ENCODE results near the gene CDH11. TPM values are rescaled to one million over a fixed set of nuclear protein-coding genes. Genes with fewer than 3 reads are reported as not detected.

Gene CDH11
- polyA plus RNA-seq, 1 donor (not counting 4 experiments of a cell fraction or from before 2014, with no cell fraction given): 36.8 TPM

GRCh38 chr16:65016754-65017153 lies 105.1 kb downstream of the CDH11 start:
- H3K79me2 ChIP-seq (ENCODE audit: control insufficient read depth, insufficient read depth, low read length): peaks cover 2% of the 10 kb centered on the region
- dilution Hi-C loops (cut with MboI; ENCODE audit: extremely low pct_ligation_motif_present, low sequenced_read_pairs): no loop called here
- no peak for FAIRE-seq
- no peak overlapping the region for H3K4me2 ChIP-seq (ENCODE audit: control insufficient read depth, extremely low read depth, insufficient read depth, low read depth, low read length)
- no peak overlapping the region for H3K9ac ChIP-seq (ENCODE audit: control insufficient read depth, extremely low read depth, insufficient read depth, low read length)
- no peak overlapping the region for H2AFZ ChIP-seq (ENCODE audit: control insufficient read depth, low read length)
- no peaks in the 10 kb centered on the region for H3K9me3 ChIP-seq (ENCODE audit: control insufficient read depth, low read depth, low read length)
- DNase-seq (ENCODE audit: low read depth, low spot score): no peak
- TF ChIP-seq, protein P1, sequence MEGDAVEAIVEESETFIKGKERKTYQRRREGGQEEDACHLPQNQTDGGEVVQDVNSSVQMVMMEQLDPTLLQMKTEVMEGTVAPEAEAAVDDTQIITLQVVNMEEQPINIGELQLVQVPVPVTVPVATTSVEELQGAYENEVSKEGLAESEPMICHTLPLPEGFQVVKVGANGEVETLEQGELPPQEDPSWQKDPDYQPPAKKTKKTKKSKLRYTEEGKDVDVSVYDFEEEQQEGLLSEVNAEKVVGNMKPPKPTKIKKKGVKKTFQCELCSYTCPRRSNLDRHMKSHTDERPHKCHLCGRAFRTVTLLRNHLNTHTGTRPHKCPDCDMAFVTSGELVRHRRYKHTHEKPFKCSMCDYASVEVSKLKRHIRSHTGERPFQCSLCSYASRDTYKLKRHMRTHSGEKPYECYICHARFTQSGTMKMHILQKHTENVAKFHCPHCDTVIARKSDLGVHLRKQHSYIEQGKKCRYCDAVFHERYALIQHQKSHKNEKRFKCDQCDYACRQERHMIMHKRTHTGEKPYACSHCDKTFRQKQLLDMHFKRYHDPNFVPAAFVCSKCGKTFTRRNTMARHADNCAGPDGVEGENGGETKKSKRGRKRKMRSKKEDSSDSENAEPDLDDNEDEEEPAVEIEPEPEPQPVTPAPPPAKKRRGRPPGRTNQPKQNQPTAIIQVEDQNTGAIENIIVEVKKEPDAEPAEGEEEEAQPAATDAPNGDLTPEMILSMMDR (optimal IDR thresholded peaks at IDR 0.05 in 1 of 3, IDR thresholded peaks at IDR 0.05 in 1 of 3, conservative IDR thresholded peaks at IDR 0.05 in 1 of 3; ENCODE audit: extremely low read depth in 1 of 3, insufficient read depth in 2 of 3, low read length in 3 of 3): no peak
- no peak for TF ChIP-seq EZH2 (IDR thresholded peaks at IDR 0.05; ENCODE audit: low read length)
- H3K27me3 ChIP-seq (ENCODE audit: control insufficient read depth, extremely low read depth, insufficient read depth, low read length): no peaks in the 10 kb centered on the region
- H3K36me3 ChIP-seq (ENCODE audit: control insufficient read depth in 2 of 2, extremely low read depth in 1 of 2, insufficient read depth in 2 of 2, low read length in 2 of 2): no peaks in the 10 kb centered on the region
- H3K4me3 ChIP-seq (ENCODE audit: control insufficient read depth in 2 of 3, extremely low read depth in 1 of 3, insufficient read depth in 2 of 3, low read depth in 1 of 3, low read length in 3 of 3): no peak overlapping the region
- H3K4me1 ChIP-seq (ENCODE audit: control insufficient read depth, extremely low read depth, insufficient read depth, low read length): no peaks in the 10 kb centered on the region
- H3K9me1 ChIP-seq (ENCODE audit: control insufficient read depth, extremely low read depth, insufficient read depth, low read length): no peaks in the 10 kb centered on the region
- H4K20me1 ChIP-seq (ENCODE audit: control insufficient read depth, extremely low read depth, insufficient read depth, low read length): no peaks in the 10 kb centered on the region
- no peak overlapping the region for H3K27ac ChIP-seq (ENCODE audit: control insufficient read depth, insufficient read depth, low read length)

DNA sequence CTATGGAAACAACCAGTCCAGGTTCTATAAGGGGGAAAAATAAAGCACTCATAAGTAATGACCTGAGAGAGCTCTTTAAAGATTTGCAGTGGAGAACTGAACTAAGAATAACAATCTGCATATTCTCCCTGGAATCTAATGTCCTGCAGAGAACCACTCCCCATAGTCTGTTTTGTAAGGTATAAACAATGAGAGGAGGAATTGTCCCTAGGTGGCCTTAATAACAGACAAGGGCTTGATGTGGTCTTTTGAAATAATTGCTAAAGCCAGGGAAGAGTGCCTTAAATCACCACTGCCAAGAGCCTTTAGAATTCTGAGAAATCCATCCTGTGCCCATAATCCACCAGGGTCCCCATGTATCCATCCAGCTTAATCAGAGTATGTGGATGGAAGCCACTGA lies 106.3 kb downstream of the CDH11 start:
- no peaks in the 10 kb centered on the region for H3K79me2 ChIP-seq (ENCODE audit: control insufficient read depth, insufficient read depth, low read length)
- no peak overlapping the region for H3K4me2 ChIP-seq (ENCODE audit: control insufficient read depth, extremely low read depth, insufficient read depth, low read depth, low read length)
- no peak overlapping the region for H3K4me3 ChIP-seq (ENCODE audit: control insufficient read depth in 2 of 3, extremely low read depth in 1 of 3, insufficient read depth in 2 of 3, low read depth in 1 of 3, low read length in 3 of 3)
- dilution Hi-C loops (cut with MboI; ENCODE audit: extremely low pct_ligation_motif_present, low sequenced_read_pairs): no loop called here
- no peaks in the 10 kb centered on the region for H3K9me1 ChIP-seq (ENCODE audit: control insufficient read depth, extremely low read depth, insufficient read depth, low read length)
- H3K9me3 ChIP-seq (ENCODE audit: control insufficient read depth, low read depth, low read length): no peaks in the 10 kb centered on the region
- H3K27me3 ChIP-seq (ENCODE audit: control insufficient read depth, extremely low read depth, insufficient read depth, low read length): no peaks in the 10 kb centered on the region
- FAIRE-seq (no peak), DNase-seq (ENCODE audit: low read depth, low spot score) (no peak)
- no peak overlapping the region for H2AFZ ChIP-seq (ENCODE audit: control insufficient read depth, low read length)
- H3K9ac ChIP-seq (ENCODE audit: control insufficient read depth, extremely low read depth, insufficient read depth, low read length): no peak overlapping the region
- H3K27ac ChIP-seq (ENCODE audit: control insufficient read depth, insufficient read depth, low read length): no peak overlapping the region
- no peaks in the 10 kb centered on the region for H3K36me3 ChIP-seq (ENCODE audit: control insufficient read depth in 2 of 2, extremely low read depth in 1 of 2, insufficient read depth in 2 of 2, low read length in 2 of 2)
- TF ChIP-seq EZH2 (IDR thresholded peaks at IDR 0.05; ENCODE audit: low read length): no peak
- TF ChIP-seq, protein P1 (optimal IDR thresholded peaks at IDR 0.05 in 1 of 3, IDR thresholded peaks at IDR 0.05 in 1 of 3, conservative IDR thresholded peaks at IDR 0.05 in 1 of 3; ENCODE audit: extremely low read depth in 1 of 3, insufficient read depth in 2 of 3, low read length in 3 of 3): no peak
- H3K4me1 ChIP-seq (ENCODE audit: control insufficient read depth, extremely low read depth, insufficient read depth, low read length): no peaks in the 10 kb centered on the region
- no peaks in the 10 kb centered on the region for H4K20me1 ChIP-seq (ENCODE audit: control insufficient read depth, extremely low read depth, insufficient read depth, low read length)
